MM.1S (cell line): ENCODE data around the gene ZNF260.

Experiments used
- CTCF ChIP-seq: fragments of 300-600 bp; sonication (generic); IDR thresholded peaks from 2 replicates; pipeline ENCODE4 v1.5.1; 2016; ENCODE audit warnings: antibody characterized with exemption, low read length, mixed read lengths
- EZH2 ChIP-seq: fragments of 300-600 bp; sonication (generic); optimal IDR thresholded peaks from 2 replicates; pipeline ENCODE3; 2017; ENCODE audit warnings: low read depth, mild to moderate bottlenecking, antibody characterized with exemption, low read length, mixed read lengths

- TF ChIP-seq CTCF (no peak), EZH2 (no peak)
Observed at GRCh38 chr19:36501973-36502372, 26.1 kb downstream of the ZNF260 start.
